ENCODE data around the gene ARID4B.
A peak's percentile ranks its signal among the peaks of the same experiment; 100 is the strongest.
"Not testable (repeated sequence)": the region's sequence is repeated elsewhere in the genome, so short reads cannot be mapped to it uniquely, and the experiment has no call there.

The ARID4B gene

GRCh38 chr1:235226933-235227332 lies 101.0 kb downstream of the ARID4B start:
- DNase-seq (ENCODE audit: low read depth) = no peak

GRCh38 chr1:235225299-235225698 lies 102.7 kb downstream of the ARID4B start:
- DNase-seq (ENCODE audit: low read depth) = no peak

GRCh38 chr1:235221653-235222375 lies 106.2 kb downstream of the ARID4B start:
- DNase-seq (ENCODE audit: low read depth) = no peak

DNA sequence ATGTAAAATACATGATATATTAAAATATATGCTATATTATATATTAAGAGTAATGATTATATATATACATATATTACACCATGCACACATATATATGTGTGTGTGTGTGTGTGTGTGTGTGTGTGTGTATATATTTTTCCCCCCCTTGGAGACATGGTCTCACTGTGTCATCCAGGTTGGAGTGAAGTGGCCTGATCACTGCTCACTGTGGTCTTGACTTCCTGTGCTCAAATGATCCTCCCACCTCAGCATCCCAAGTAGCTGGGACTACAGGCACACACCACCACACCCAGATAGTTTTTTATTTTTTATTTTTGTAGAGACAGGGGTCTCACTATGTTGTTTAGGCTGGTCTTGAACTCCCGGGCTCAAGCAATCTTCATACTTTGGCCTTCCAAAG lies 112.5 kb downstream of the ARID4B start:
- DNase-seq (ENCODE audit: low read depth) = no peak

- DNase-seq (ENCODE audit: low read depth) = not testable (repeated sequence)
These were observed 113.0 kb downstream of the ARID4B start for GRCh38 chr1:235214962-235215361.

DNA sequence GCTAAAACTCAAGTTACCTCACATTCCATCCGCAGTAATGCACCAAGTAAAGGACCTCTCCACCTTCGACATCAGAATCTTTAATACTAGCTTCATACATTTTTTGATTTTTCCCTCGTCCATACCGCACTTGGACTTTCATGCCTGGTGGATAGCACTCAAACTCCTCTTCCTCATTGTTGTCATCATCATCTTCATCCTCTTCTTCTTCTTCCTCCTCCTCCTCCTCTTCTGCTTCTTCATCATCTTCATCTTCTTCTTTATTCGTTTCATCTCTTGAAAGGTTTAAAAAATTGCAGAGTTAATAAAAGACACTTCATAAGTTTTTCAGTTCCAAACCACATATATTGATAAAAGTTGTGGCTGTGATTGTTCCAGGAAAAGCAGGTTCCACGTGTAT lies 114.2 kb downstream of the ARID4B start:
- no peak for DNase-seq (ENCODE audit: low read depth)

- DNase-seq (ENCODE audit: low read depth) = no peak
These were observed 116.5 kb downstream of the ARID4B start for GRCh38 chr1:235211517-235211916.

- DNase-seq (ENCODE audit: low read depth) = no peak
These were observed 120.8 kb downstream of the ARID4B start for GRCh38 chr1:235207209-235207565.

- DNase-seq (ENCODE audit: low read depth) = no peak
These were observed 121.3 kb downstream of the ARID4B start for GRCh38 chr1:235206533-235207208.

DNA sequence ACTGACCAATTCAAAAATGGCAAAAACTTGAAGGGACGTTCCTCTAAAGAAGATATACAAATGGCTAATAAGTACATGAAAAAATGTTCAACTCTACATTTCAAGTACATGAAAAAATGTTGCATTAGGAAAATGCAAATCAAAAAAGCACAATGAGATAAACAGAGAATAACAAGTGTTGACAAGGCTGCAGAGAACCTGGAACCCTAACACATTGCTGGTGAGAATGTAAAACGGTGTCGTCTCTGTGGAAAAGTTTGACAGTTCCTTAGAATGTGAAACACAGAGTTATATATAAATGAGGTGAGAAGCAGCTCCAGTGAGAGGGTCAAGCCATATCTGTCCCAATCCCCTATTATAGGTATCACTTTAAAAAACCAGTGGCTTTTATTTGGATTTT lies 122.3 kb downstream of the ARID4B start:
- DNase-seq (ENCODE audit: low read depth) = no peak

DNA sequence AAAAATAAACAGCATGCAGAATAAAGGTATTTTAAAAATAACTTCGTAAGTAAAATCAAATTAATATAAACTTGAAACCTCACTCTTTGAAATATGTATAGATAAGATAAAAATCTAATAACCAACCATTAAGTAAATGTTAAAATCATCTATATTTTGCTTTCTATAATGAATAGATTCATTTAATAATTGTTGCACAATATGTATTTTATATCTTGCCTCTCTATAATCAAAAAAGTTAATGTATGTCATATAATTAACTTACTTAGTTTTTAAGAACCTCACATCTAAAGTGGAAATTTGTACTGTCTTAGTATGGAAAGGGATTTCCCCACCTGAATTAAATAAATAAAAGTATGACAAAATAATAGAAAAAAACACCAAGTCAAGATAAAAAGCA lies 124.6 kb downstream of the ARID4B start:
- DNase-seq (ENCODE audit: low read depth) = no peak

- not testable (repeated sequence) for DNase-seq (ENCODE audit: low read depth)
These were observed 125.5 kb downstream of the ARID4B start for GRCh38 chr1:235202447-235202846.

DNA sequence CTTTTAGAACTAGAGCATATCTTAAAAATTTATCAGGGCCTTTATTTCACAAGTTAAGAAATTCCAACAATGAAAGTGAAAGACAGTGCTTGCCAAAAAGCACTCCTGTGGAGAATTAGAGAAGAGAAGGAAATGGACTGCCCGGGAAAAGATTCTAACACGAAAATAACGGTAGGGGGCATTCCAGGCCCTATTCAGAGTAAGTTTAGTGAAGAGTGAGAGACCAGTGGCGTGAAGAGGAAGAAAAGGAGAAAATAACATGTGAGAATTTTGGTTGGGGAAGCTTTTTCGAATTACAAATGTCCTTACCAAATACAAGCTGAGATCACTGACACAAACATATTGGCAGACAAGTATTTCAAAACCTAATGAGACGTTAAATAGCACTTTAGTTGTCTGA lies 128.5 kb downstream of the ARID4B start:
- no peak for DNase-seq (ENCODE audit: low read depth)

DNA sequence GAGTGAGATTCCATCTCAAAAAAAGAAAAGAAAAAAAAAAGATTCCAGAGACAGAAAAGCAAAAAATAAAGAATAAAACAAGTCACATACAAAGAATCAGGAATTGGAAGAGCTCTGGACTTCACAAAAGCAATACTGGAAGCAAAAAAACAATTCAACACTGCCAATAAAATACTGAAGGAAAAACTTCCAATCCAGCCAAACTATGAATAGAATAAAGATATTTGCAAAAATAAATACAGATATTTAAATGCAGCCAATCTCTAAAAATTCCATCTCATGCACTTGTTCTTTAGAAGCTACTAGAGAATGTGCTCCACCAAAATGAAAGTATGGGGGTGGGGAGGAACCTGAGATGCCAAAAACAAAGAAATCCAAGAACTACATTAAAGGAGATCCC lies 137.5 kb downstream of the ARID4B start:
- no peak for DNase-seq (ENCODE audit: low read depth)

DNA sequence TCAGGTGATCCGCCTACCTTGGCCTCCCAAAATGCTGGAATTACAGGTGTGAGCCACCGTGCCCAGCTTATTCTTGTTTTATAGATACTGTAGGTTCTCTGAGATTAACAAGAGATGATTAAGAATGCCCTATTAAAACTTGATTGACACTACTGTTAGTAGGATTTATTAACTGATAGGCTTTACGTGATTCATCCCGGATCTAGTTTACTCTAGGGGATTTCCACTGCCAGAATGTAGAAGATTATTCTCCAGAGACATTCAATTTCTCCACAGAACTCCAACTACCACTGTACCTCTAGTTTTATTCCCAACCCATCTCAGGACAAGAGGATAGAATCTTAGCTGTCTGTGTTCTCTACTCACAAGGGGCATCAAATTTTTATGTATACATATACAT lies 140.7 kb downstream of the ARID4B start:
- no peak for DNase-seq (ENCODE audit: low read depth)

DNA sequence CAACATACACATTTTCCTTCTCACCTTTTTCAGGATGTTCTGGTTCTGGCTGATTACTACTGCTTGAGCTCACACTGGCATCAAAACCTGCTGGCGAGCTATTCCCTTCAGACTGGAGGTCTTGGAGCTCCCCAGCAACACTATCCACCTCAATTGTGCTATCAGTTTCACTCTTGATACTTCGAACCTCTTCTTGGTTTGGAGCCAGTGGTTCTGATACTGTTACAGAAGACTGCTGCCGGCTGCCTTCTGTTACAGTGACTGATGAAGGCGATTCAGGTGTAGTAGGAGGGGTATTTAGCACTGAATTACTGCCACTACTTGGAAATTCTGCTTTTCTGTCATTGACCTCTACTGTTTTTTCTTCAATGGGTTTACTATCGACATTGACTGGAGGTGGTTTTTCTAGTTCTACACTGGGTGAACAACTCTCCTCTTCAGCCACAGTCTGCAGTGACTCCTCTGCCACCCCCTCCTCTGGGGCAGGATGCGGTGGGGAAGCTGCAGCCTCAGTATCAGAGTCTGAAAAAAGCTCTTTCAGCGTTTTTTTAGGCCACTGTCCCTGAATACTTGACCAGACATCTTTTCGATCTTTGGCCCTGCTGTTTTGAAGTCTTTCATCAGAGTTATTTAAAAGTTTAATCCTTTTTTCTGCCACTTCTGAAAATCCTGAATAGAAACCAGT lies 146.3 kb downstream of the ARID4B start:
- DNase-seq (ENCODE audit: low read depth) = no peak

GRCh38 chr1:235180916-235181460 lies 147.0 kb downstream of the ARID4B start:
- DNase-seq (ENCODE audit: low read depth) = no peak

DNA sequence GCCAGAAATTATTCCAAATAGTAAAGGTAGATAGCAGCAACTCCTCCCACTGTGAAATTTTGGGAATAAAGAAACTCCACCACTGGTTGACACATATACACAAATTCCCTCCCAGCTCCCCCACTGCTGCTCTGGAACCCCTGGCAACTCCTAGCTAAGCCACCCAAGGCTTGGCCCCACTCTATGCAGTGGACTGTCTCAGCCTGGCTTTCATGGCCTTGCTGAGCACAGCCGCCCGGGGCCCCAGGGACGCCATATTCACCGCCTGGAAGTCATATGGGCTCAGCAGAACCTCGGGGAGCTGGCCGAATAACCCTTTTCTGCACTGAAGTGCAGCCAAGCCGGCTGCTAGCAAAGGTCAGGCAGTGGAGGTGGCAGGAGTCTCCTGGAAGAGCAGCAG lies 151.5 kb downstream of the ARID4B start:
- no peak for DNase-seq (ENCODE audit: low read depth)

GRCh38 chr1:235169986-235170385 lies 158.0 kb downstream of the ARID4B start:
- DNase-seq (ENCODE audit: low read depth) = no peak

- no peak for DNase-seq (ENCODE audit: low read depth)
These were observed 159.6 kb downstream of the ARID4B start for GRCh38 chr1:235168375-235168774.

GRCh38 chr1:235161685-235162327 lies 166.2 kb downstream of the ARID4B start:
- no peak for DNase-seq (ENCODE audit: low read depth)

DNA sequence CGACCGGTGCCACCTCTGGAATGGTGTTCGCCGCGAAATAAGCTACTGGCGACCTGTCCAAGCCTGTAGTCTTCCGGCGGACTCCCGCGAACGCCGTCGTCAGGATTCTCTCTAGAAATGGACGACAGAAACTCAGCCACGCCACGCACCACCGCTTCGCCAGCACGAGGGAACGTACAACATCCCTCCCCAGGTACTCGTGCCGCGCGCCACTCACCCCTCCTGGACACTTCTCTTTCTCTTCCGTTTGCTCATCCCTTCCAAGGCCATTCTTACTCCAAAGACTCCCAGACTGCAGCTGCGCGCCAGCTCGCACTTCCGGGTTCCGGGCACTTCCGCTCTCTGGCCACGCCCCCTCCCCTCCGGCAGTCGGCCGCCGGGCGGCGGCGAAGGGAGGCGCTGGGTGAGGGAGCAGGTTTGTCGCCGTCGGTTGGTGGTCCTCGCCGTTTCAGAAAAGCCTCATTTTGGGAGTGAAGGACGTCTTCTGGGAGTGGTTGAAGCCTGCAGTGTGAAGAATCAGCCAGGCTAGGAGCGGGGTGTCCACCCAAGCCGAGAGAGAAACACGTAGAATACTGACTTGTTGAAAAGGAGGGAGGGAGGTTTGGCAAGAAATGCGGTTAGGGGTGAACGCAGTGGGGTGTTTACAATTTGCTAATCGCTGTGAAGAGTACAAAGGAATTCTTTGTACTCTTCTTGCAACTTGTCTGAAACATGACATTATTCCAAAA lies 166.9 kb downstream of the ARID4B start, which contains the start of gene RBM34:
Gene RBM34, minus strand, starts transcription at position 294 of the 728 bp plus-strand sequence. Its CDS starts 24 bp downstream, at position 270.
- DNase-seq (ENCODE audit: low read depth) = peak; percentile 88

Measured in CMK (cell line).